Pancreas (tissue), 10 donors: ENCODE measurements around the gene LRP1B. TPM values are rescaled to one million over a fixed set of nuclear protein-coding genes. Genes with fewer than 3 reads are reported as not detected.

Experiments
- ATAC-seq, 4 donors: fragments of 200-7000 bp; cut with Tn5 transposase; one replicate each; pipeline versions ENCODE4 v1.8.0 to v1.9.1; 2020; ENCODE audit warnings: mild to moderate bottlenecking in 4 of 4, moderate library complexity in 4 of 4
- DNase-seq, 6 donors: peaks; one replicate each; pipeline ENCODE4 v3.0.0-alpha.2; 2020
- FAIRE-seq: peaks from 2 replicates; lab custom pipeline; 2012; peaks lifted over from hg19 to GRCh38; lab: Jason Lieb, UNC
- H3K27ac ChIP-seq, 4 donors: fragments of 200-600 bp; sonication (generic); 1 replicate in 3 of 4; 2 replicates in 1 of 4; pipeline versions ENCODE4 v1.5.0 to v1.8.0; 2020
- H3K27me3 ChIP-seq, 4 donors: fragments of 200-600 bp; one replicate each; pipeline ENCODE4 v1.8.0; 2021
- H3K36me3 ChIP-seq, 3 donors: fragments of 200-600 bp; sonication (generic) in 1 of 3; one replicate each; pipeline versions ENCODE4 v1.5.0 to v1.8.0; 2020 to 2021
- H3K4me1 ChIP-seq, 3 donors: fragments of 200-600 bp; one replicate each; pipeline ENCODE4 v1.8.0; 2021
- H3K4me3 ChIP-seq, 4 donors: fragments of 200-600 bp; sonication (generic) in 2 of 4; one replicate each; pipeline versions ENCODE4 v1.5.0 to v1.8.0; 2020 to 2021
- H3K9me3 ChIP-seq, 4 donors: fragments of 200-600 bp; one replicate each; pipeline ENCODE4 v1.8.0; 2021
- WGBS, 2 donors: extraction: QIAGEN DNeasy Blood & Tissue Kit; methylation state at CpG; one replicate each; pipeline ENCODE4 v1.1.7; 2013; 5-methylcytosine and 5-hydroxymethylcytosine counted together
- intact Hi-C, 3 donors: fragments of 100-400 bp; cut with DNase I; formaldehyde crosslinking; loops; one replicate each; pipeline versions ENCODE4 v1.11.1 to v1.14.2; 2022
- polyA plus RNA-seq, 2 donors: library from polyadenylated mRNA; stranded (reverse); fragments of 200-250 nt; gene quantifications; one replicate each; pipeline ENCODE4 v1.2.3, GENCODE V29; 2013
- total RNA-seq, 6 donors: library from RNA; stranded (reverse); fragmentation: NEBNext Ultra II Directional in 4 of 6; extraction: Animal tissue kit (Norgen Biotek cat#: 25700) in 4 of 6; gene quantifications; one replicate each; pipeline versions ENCODE4 v1.2.1 to v1.2.4, GENCODE V29; 2021 to 2023
- TF ChIP-seq, protein P1 (sequence below), 4 donors: fragments of 200-600 bp; sonication (generic) in 3 of 4; IDR thresholded peaks; one replicate each; pipeline versions ENCODE4 v1.5.0 to v1.8.0; 2021; ENCODE audit warnings: antibody characterized with exemption in 4 of 4
- donor health status: healthy with polysubstance abuse.
- donor health status: DM: no; HTN: no; CAD: no; lungs with moderate emphysema.
- donor health status: DM: no; HTN: no; CAD: no.
- donor health status: control.
- donor health status: control.
- donor health status: Bipolar disorder and iron deficiency.
- donor health status: DM: yes; HTN: yes; CAD: no.
- donor health status: DM: no; HTN: no; CAD: no.
- donor health status: DM: no; HTN: no; CAD: no.
- donor health status: DM: yes; HTN: yes; CAD: no.

The LRP1B gene
- total and polyA plus RNA-seq, 8 donors: 0.06 to 0.55 (median 0.25) TPM

GRCh38 chr2:141498561-141498960, 632.3 kb downstream of the LRP1B start:
- TF ChIP-seq, protein P1, sequence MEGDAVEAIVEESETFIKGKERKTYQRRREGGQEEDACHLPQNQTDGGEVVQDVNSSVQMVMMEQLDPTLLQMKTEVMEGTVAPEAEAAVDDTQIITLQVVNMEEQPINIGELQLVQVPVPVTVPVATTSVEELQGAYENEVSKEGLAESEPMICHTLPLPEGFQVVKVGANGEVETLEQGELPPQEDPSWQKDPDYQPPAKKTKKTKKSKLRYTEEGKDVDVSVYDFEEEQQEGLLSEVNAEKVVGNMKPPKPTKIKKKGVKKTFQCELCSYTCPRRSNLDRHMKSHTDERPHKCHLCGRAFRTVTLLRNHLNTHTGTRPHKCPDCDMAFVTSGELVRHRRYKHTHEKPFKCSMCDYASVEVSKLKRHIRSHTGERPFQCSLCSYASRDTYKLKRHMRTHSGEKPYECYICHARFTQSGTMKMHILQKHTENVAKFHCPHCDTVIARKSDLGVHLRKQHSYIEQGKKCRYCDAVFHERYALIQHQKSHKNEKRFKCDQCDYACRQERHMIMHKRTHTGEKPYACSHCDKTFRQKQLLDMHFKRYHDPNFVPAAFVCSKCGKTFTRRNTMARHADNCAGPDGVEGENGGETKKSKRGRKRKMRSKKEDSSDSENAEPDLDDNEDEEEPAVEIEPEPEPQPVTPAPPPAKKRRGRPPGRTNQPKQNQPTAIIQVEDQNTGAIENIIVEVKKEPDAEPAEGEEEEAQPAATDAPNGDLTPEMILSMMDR (IDR thresholded peaks at IDR 0.05): no peak
- no peaks in the 10 kb centered on the region for H3K4me1 ChIP-seq
- H3K27ac ChIP-seq: no peak overlapping the region
- DNase-seq (no peak), ATAC-seq (no peak), FAIRE-seq (no peak)
- 81 to 86% methylated on average over 1 of the region's 1 CpG for WGBS, 2 donors
- no peak overlapping the region for H3K4me3 ChIP-seq
- H3K36me3 ChIP-seq: no peaks in the 10 kb centered on the region
- intact Hi-C loops: no loop called here
- H3K27me3 ChIP-seq: no peaks in the 10 kb centered on the region
- no peaks in the 10 kb centered on the region for H3K9me3 ChIP-seq

DNA sequence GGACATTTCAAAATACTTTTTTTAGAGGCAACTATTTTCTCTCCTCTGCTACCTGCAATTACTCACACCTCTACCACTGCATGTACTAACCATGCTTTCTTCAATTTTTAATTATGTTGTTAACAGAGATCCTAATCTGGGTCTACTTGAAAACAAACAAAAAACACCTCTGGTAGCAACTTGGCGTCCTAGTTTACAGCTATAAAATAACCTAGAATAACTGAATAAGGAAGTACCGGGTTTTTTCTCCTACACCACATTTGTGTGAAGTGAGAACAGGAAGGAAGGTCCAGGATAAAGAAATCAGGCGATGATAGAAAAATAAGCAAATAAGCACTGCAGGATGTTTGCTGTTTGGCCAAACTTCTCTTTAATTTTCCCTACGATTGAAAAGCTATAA, 633.5 kb downstream of the LRP1B start:
- Histone ChIP-seq H3K36me3 (no peaks in the 10 kb centered on the region), H3K9me3 (no peaks in the 10 kb centered on the region), H3K4me3 (no peak overlapping the region), H3K27me3 (no peaks in the 10 kb centered on the region), H3K4me1 (no peaks in the 10 kb centered on the region), H3K27ac (no peak overlapping the region)
- TF ChIP-seq, protein P1 (IDR thresholded peaks at IDR 0.05): no peak
- ATAC-seq (no peak), DNase-seq (no peak), FAIRE-seq (no peak)
- intact Hi-C loops: no loop called here
- WGBS, 2 donors: 70 to 71% methylated on average over 4 of the region's 4 CpGs

GRCh38 chr2:141496810-141497209, 634.0 kb downstream of the LRP1B start:
- no peaks in the 10 kb centered on the region for H3K36me3 ChIP-seq
- TF ChIP-seq, protein P1 (IDR thresholded peaks at IDR 0.05): no peak
- 67 to 71% methylated on average over 2 of the region's 2 CpGs for whole genome bisulfite sequencing, 2 donors

GRCh38 chr2:141493936-141494335, 636.9 kb downstream of the LRP1B start:
- DNase-seq (no peak), FAIRE-seq (no peak), ATAC-seq (no peak)
- Histone ChIP-seq H3K4me1 (no peaks in the 10 kb centered on the region), H3K27ac (no peak overlapping the region), H3K4me3 (no peak overlapping the region), H3K36me3 (no peaks in the 10 kb centered on the region), H3K9me3 (no peaks in the 10 kb centered on the region), H3K27me3 (no peaks in the 10 kb centered on the region)
- intact Hi-C loops: no loop called here
- TF ChIP-seq, protein P1 (IDR thresholded peaks at IDR 0.05): no peak
- 33 to 86% methylated on average over 1 of the region's 1 CpG for WGBS, 2 donors

More at GRCh38 chr2:141496810-141497209, 634.0 kb downstream of the LRP1B start:
- DNase-seq: no peak
- no peaks in the 10 kb centered on the region for H3K4me1 ChIP-seq
- FAIRE-seq: no peak
- ATAC-seq: no peak
- intact Hi-C loops: no loop called here
- no peak overlapping the region for H3K4me3 ChIP-seq
- no peaks in the 10 kb centered on the region for H3K27me3 ChIP-seq
- H3K9me3 ChIP-seq: no peaks in the 10 kb centered on the region
- H3K27ac ChIP-seq: no peak overlapping the region

DNA sequence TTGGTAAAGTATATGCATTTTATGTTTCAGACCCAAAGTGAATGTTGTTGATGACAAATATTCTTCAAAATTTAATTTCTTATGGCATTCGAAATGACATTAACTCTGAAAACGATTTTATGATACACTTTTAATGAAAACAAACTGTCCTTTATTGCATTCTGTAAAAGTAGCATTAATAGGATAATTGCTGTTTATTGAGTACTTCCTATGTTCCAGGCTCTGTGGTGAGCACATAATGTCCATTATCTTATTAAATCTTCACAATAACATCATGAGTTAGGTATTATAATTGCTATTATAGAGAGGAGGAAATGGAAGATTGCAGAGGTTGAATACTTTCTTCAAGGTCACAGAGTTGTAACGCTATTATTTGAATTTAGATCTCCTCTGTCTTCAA, 638.0 kb downstream of the LRP1B start:
- no peak for DNase-seq
- TF ChIP-seq, protein P1 (IDR thresholded peaks at IDR 0.05): no peak
- H3K4me1 ChIP-seq: no peaks in the 10 kb centered on the region
- no peak for FAIRE-seq
- H3K27ac ChIP-seq: no peak overlapping the region
- no peaks in the 10 kb centered on the region for H3K9me3 ChIP-seq
- no peaks in the 10 kb centered on the region for H3K36me3 ChIP-seq
- ATAC-seq: no peak
- no peak overlapping the region for H3K4me3 ChIP-seq
- H3K27me3 ChIP-seq: no peaks in the 10 kb centered on the region
- 45 to 60% methylated on average over 3 of the region's 3 CpGs for WGBS, 2 donors
- intact Hi-C loops: no loop called here
